COLO668 (cell line): ENCODE results near the gene TRIML1.

Experiments used
- DNase-seq: peaks from one replicate; lab custom pipeline; 2025; ENCODE audit not compliant: unreplicated experiment; lab: John Stamatoyannopoulos, UW

TRIML1 gene, protein sequence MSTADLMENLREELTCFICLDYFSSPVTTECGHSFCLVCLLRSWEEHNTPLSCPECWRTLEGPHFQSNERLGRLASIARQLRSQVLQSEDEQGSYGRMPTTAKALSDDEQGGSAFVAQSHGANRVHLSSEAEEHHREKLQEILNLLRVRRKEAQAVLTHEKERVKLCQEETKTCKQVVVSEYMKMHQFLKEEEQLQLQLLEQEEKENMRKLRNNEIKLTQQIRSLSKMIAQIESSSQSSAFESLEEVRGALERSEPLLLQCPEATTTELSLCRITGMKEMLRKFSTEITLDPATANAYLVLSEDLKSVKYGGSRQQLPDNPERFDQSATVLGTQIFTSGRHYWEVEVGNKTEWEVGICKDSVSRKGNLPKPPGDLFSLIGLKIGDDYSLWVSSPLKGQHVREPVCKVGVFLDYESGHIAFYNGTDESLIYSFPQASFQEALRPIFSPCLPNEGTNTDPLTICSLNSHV

DNA sequence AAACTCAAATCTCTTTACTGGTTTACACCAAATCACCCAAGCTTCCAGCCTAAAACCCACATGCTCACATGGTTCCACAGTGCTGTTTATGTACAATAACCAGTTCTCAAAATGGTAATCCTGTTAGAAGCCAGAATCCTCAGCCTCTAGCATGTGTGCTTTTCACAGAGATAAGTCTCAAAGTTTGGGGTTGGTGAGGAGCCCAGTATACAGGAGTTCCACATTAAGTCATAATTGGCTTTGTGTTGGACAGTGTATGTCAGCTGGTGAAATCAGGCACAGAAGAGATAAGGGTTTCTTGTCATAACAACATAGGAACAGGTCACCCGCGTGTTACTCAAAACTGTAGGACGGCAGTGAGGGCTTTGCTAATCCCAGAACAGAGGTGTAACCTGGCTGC is at the start of gene TRIML1:
TRIML1 (plus strand) TSS at position 301 of the 400 bp plus-strand sequence. CDS start 118 bp downstream, outside the sequence.
- no peak for DNase-seq

- no peak for DNase-seq
Observed at GRCh38 chr4:188092824-188093223, 46.4 kb upstream of the TRIML1 start.

- no peak for DNase-seq
Observed at GRCh38 chr4:188106454-188106853, 32.8 kb upstream of the TRIML1 start.

- DNase-seq = no peak
Observed at GRCh38 chr4:188107931-188108843, 31.1 kb upstream of the TRIML1 start.

GRCh38 chr4:188109157-188109755 is 30.0 kb upstream of the TRIML1 start, which contains the start of gene TRIML2:
Gene TRIML2, minus strand, starts transcription at chr4:188109603. Its CDS starts 4,235 bp downstream, at chr4:188105368.
- no peak for DNase-seq

DNA sequence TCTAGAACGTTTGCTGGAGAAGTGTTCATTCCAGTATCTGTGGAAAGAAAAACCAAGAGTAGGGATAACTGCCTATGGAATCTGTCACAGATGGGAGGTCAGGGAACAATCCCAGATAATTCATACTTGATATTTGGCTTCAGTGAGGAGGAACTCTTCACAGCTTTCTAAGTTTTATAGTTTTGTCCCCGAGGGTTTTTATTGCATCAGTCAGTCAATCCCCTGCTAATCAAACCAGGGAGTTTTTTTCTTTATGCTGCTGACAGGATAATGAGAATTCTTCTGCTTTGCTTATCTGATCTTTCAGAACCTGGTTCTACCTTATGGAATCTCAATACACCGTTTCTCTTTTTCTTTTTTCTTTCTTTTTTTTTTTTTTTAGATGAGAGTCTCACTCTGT is 29.2 kb upstream of the TRIML1 start:
- DNase-seq = no peak

GRCh38 chr4:188110741-188111471 is 28.3 kb upstream of the TRIML1 start:
- no peak for DNase-seq

DNA sequence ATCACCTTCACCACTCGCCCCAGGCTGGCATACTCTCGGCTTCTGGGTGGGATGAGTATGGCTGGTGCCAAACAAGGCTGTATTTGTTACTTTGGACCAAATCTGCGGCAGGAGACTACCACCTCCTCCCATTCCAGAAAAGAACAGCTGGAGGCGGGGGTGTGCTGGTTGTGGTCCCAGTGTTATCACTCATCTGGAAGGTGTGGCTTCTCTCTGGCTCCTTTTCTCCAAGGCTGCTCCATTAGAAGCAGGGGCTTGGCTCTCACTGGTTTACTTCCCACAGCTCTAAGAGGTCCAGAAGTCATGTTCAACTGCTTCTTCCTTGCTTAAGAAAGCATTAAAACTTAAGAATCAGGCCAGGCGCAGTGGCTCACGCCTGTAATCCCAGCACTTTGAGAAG is 27.3 kb upstream of the TRIML1 start:
- DNase-seq = no peak

DNA sequence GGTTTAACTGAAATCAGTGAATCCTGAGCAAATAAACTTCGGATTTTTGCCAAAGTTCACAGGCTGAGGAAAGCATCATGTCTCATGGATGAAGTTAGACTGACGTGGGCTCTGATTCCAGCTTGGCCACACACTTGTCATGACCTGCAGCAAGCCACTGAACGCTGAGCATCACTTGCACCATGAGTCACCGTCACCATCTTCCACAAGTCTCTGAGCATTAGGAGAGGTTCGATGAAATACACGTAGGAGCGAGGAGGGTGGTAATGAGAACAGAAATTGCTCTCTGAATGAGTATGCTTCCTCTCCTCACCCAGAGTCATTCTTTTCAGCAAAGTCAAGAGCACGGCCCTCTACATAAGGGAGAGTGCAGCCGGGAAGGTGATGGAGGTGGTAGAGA is 26.1 kb upstream of the TRIML1 start:
- DNase-seq = no peak

DNA sequence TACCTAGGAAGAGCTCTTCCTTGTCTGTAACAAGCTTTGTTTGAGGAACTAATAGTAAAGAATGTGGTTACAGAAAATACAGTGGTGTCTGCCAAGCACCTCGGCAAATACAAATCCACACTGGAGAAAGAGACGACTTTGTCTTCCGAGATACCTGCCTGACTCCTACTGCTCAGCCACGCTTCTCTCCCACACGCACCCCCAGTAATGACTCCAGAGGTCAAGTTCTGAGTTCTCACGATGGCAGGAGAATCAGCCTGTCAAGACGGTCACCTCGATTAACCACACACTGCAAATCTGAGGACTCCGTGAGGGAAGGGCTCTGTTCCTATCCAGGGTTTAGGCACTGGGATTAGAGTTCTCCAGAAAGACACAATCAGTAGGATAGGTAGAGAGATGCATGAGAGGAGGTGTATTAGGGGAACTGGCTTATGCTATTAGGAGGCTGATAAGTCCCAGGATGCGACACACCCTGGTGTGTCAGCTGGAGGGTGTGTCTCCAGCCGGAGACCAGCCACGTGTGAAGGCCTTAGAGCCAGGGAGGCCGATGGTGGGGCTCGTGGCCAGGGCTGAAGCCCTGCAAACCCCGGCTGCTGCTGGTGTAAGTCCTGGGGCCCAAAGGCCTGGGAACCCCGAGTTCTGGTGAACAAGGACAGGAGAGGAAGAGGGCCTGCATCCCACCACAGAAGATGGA is 21.5 kb upstream of the TRIML1 start:
- no peak for DNase-seq

DNA sequence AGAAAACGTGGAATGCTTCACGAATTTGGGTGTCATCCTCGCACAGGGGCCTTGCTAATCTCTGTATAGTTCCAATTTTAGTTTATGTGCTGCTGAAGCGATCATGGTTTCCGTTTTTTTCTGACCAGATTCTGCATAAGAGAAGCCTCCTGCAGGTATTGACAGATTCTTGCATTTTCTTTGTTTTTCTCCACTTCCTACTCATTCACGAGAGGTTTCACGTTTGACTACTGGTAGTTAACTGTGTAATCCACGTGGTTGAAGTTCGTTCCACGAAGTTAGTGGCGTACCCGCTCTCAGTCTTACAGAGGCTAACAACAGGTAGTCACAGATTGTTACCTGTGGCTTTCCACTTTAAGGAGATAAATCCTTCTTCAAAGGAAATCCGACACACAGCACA is 17.7 kb upstream of the TRIML1 start:
- DNase-seq = no peak

GRCh38 chr4:188127214-188127874 is 11.9 kb upstream of the TRIML1 start:
- no peak for DNase-seq

GRCh38 chr4:188130355-188130754 is 8.9 kb upstream of the TRIML1 start:
- no peak for DNase-seq

- no peak for DNase-seq
Observed at GRCh38 chr4:188132232-188132631, 7.0 kb upstream of the TRIML1 start.

GRCh38 chr4:188138227-188138626 is 1.0 kb upstream of the TRIML1 start:
- no peak for DNase-seq

GRCh38 chr4:188139671-188140070 is 430 bp downstream of the TRIML1 start:
- no peak for DNase-seq

DNA sequence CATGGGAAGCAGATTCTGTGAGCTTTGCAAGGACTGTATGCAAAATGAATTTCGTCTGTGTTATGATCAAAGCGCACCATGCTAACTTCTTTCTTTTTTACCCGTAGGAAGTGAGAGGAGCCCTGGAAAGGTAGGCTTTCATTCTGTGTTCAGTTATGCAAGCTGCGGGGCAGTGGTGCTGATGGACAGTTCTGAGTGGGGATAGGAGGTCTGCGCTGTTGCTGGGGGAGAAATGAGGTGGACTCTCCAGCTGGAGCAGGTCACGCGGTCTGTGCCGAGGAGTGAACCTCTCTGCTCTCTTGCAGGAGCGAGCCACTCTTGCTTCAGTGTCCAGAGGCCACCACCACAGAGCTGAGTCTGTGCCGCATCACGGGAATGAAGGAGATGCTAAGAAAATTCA is 4.5 kb downstream of the TRIML1 start:
- no peak for DNase-seq

DNA sequence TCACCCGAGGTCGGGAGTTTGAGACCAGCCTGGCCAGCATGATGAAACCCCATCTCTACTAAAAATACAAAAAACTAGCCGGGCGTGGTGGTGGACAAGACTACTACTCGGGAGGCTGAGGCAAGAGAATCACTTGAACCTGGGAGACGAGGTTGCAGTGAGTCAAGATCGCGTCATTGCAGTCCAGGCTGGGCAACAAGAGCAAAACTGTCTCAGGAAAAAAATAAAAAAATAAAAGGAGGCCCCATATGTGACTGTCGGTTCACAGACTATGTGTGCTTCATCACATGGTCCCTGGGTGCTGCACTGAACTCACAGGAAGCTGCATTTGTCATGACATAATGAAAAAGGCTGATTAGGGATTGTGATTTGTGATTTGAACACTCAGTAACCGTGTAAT is 6.4 kb downstream of the TRIML1 start:
- no peak for DNase-seq

DNA sequence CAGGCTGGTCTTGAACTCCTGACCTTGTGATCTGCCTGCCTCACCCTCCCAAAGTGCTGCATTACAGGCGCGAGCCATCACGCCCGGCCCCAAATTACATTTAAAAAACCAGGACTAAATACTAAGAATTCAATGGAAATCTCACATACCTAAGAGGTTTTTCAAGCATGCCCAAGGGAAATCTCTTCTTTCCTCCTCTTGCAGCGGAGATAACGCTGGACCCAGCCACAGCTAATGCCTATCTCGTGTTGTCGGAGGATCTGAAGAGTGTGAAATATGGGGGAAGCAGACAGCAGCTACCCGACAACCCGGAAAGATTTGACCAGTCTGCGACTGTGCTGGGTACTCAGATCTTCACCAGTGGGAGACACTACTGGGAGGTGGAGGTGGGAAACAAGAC is 7.4 kb downstream of the TRIML1 start:
- DNase-seq = no peak

DNA sequence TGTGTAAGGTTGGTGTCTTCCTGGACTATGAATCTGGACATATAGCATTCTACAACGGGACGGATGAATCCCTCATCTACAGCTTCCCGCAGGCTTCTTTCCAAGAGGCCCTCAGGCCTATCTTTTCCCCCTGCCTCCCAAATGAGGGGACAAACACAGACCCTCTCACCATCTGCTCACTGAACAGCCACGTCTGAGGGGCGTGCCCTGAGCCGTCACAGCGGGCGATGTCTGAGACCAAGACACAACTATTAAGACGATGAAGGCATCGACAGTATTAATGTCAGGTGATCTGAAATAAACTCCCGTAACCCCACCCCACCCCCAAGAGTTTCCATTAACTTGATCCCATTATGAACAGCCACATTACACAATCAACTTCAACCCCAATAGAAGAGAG is 7.9 kb downstream of the TRIML1 start:
- DNase-seq = no peak
